GM12878 (cell line): ENCODE measurements around the gene CLEC4M.

ENCODE experiments used
- EZH2 ChIP-seq: IDR thresholded peaks from 2 replicates; pipeline ENCODE4 v1.6.1; 2012; ENCODE audit warnings: low read depth, mild to moderate bottlenecking, control low read depth, inconsistent platforms, low read length, borderline replicate concordance; ENCODE audit not compliant: control insufficient read depth
- GABPA ChIP-seq: IDR thresholded peaks from 2 replicates; pipeline ENCODE4 v1.6.1; 2014; ENCODE audit warnings: antibody characterized with exemption, low read depth, mild to moderate bottlenecking, inconsistent platforms
- HDAC6 ChIP-seq: fragments of 200-600 bp; sonication (generic); IDR thresholded peaks from one replicate; pipeline ENCODE4 v1.8.0; 2017; ENCODE audit warnings: antibody characterized with exemption; ENCODE audit not compliant: unreplicated experiment
- SMAD1 ChIP-seq: fragments of 450-650 bp; IDR thresholded peaks from 2 replicates; pipeline ENCODE4 v1.6.1; 2018; ENCODE audit warnings: mild to moderate bottlenecking, low read depth; ENCODE audit not compliant: partially characterized antibody
- ZBED1 ChIP-seq: IDR thresholded peaks from 2 replicates; pipeline ENCODE4 v1.6.1; 2016; ENCODE audit warnings: borderline replicate concordance
- ZNF274 ChIP-seq: IDR thresholded peaks from one replicate; pipeline ENCODE4 v1.8.0; 2011; ENCODE audit not compliant: insufficient read length, insufficient read depth
- TF ChIP-seq, protein P1 (sequence below), 3 experiments: IDR thresholded peaks in 2 of 3; conservative IDR thresholded peaks in 1 of 3; 2 replicates each; pipeline ENCODE4 v1.5.1; 2011; ENCODE audit warnings: low read depth in 3 of 3, low read length in 3 of 3, mild to moderate bottlenecking in 3 of 3, control low read depth in 2 of 3, moderate library complexity in 2 of 3, inconsistent platforms in 1 of 3, mixed read lengths in 1 of 3; ENCODE audit not compliant: control insufficient read depth in 2 of 3, insufficient read depth in 1 of 3; ENCODE audit errors: extremely low read depth in 1 of 3
- TF ChIP-seq, protein P2 (sequence below): IDR thresholded peaks from 2 replicates; pipeline ENCODE4 v1.6.1; 2011; ENCODE audit warnings: mild to moderate bottlenecking, low read depth, low read length, moderate library complexity; ENCODE audit not compliant: insufficient replicate concordance
- TF ChIP-seq, protein P3 (sequence below): fragments of 450-650 bp; IDR thresholded peaks from 2 replicates; pipeline ENCODE4 v1.6.1; 2017; ENCODE audit warnings: mild to moderate bottlenecking, moderate library complexity

DNA sequence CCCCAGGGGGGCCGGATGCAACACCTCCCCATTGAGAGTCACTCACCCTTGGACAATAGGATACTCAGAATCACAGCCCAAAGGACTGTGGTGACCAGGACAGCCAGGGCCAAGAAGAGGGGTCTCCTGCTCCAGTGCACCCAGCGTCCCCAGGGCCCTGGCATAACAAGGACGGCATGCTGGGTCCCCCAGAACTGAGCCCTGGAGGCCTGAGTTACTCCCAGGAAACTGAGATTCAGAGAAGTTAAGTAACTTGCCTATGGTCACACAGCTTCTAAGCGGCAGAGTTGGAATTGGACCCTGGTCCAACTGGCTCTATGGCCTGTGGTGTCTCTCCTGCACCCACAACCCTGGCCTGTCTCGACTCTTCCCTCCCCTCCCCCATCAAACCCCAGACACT, 31.4 kb upstream of the CLEC4M start:
- TF ChIP-seq, protein P1, sequence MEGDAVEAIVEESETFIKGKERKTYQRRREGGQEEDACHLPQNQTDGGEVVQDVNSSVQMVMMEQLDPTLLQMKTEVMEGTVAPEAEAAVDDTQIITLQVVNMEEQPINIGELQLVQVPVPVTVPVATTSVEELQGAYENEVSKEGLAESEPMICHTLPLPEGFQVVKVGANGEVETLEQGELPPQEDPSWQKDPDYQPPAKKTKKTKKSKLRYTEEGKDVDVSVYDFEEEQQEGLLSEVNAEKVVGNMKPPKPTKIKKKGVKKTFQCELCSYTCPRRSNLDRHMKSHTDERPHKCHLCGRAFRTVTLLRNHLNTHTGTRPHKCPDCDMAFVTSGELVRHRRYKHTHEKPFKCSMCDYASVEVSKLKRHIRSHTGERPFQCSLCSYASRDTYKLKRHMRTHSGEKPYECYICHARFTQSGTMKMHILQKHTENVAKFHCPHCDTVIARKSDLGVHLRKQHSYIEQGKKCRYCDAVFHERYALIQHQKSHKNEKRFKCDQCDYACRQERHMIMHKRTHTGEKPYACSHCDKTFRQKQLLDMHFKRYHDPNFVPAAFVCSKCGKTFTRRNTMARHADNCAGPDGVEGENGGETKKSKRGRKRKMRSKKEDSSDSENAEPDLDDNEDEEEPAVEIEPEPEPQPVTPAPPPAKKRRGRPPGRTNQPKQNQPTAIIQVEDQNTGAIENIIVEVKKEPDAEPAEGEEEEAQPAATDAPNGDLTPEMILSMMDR (IDR thresholded peaks at IDR 0.05 in 2 of 3, conservative IDR thresholded peaks at IDR 0.05 in 1 of 3; ENCODE audit: control insufficient read depth in 2 of 3, extremely low read depth in 1 of 3, insufficient read depth in 1 of 3, low read depth in 3 of 3, low read length in 3 of 3) = no peak
- TF ChIP-seq SMAD1 (no peak), ZBED1 (no peak), GABPA (no peak), ZNF274 (no peak), EZH2 (no peak), HDAC6 (no peak)
- TF ChIP-seq, protein P2, sequence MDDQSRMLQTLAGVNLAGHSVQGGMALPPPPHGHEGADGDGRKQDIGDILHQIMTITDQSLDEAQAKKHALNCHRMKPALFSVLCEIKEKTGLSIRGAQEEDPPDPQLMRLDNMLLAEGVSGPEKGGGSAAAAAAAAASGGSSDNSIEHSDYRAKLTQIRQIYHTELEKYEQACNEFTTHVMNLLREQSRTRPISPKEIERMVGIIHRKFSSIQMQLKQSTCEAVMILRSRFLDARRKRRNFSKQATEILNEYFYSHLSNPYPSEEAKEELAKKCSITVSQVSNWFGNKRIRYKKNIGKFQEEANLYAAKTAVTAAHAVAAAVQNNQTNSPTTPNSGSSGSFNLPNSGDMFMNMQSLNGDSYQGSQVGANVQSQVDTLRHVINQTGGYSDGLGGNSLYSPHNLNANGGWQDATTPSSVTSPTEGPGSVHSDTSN = no peak
- TF ChIP-seq, protein P3, sequence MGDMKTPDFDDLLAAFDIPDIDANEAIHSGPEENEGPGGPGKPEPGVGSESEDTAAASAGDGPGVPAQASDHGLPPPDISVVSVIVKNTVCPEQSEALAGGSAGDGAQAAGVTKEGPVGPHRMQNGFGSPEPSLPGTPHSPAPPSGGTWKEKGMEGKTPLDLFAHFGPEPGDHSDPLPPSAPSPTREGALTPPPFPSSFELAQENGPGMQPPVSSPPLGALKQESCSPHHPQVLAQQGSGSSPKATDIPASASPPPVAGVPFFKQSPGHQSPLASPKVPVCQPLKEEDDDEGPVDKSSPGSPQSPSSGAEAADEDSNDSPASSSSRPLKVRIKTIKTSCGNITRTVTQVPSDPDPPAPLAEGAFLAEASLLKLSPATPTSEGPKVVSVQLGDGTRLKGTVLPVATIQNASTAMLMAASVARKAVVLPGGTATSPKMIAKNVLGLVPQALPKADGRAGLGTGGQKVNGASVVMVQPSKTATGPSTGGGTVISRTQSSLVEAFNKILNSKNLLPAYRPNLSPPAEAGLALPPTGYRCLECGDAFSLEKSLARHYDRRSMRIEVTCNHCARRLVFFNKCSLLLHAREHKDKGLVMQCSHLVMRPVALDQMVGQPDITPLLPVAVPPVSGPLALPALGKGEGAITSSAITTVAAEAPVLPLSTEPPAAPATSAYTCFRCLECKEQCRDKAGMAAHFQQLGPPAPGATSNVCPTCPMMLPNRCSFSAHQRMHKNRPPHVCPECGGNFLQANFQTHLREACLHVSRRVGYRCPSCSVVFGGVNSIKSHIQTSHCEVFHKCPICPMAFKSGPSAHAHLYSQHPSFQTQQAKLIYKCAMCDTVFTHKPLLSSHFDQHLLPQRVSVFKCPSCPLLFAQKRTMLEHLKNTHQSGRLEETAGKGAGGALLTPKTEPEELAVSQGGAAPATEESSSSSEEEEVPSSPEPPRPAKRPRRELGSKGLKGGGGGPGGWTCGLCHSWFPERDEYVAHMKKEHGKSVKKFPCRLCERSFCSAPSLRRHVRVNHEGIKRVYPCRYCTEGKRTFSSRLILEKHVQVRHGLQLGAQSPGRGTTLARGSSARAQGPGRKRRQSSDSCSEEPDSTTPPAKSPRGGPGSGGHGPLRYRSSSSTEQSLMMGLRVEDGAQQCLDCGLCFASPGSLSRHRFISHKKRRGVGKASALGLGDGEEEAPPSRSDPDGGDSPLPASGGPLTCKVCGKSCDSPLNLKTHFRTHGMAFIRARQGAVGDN = no peak
